Adrenal gland (tissue), 12 donors: Measurements from ENCODE around the gene ANTXR2. TPM values are rescaled to one million over a fixed set of nuclear protein-coding genes. Genes with fewer than 3 reads are reported as not detected.

ENCODE experiments used
- DNase-seq, 7 donors: peaks; one replicate each; pipeline ENCODE4 v3.0.0-alpha.2; 2019 to 2020
- H3K27ac ChIP-seq, 5 donors: fragments of 200-600 bp; sonication (generic) in 4 of 5; 1 replicate in 3 of 5; 2 replicates in 2 of 5; pipeline versions ENCODE4 v1.5.1 to v1.8.0; 2016 to 2020; ENCODE audit warnings: mild to moderate bottlenecking in 1 of 5
- H3K27me3 ChIP-seq: fragments of 200-600 bp; 2 replicates; pipeline ENCODE4 v1.8.0; 2021
- H3K36me3 ChIP-seq, 2 donors: fragments of 200-600 bp; replicated peaks in 1 of 2; 1 replicate in 1 of 2; 2 replicates in 1 of 2; pipeline versions ENCODE4 v1.5.1 to v1.8.0; 2018 to 2022
- H3K4me1 ChIP-seq, 2 donors: fragments of 200-600 bp; replicated peaks in 1 of 2; 1 replicate in 1 of 2; 2 replicates in 1 of 2; pipeline versions ENCODE4 v1.5.1 to v1.8.0; 2018 to 2021
- H3K4me3 ChIP-seq, 4 donors: fragments of 200-600 bp; sonication (generic) in 3 of 4; one replicate each; pipeline ENCODE4 v1.5.1; 2016 to 2018
- H3K9me3 ChIP-seq, 3 donors: fragments of 200-600 bp; sonication (generic) in 1 of 3; replicated peaks in 1 of 3; 1 replicate in 2 of 3; 2 replicates in 1 of 3; pipeline versions ENCODE4 v1.5.1 to v1.8.0; 2016 to 2021
- POLR2A ChIP-seq, 2 donors: fragments of 450-650 bp; IDR thresholded peaks; one replicate each; pipeline ENCODE4 v1.6.1; 2017; ENCODE audit warnings: antibody characterized with exemption in 2 of 2, mild to moderate bottlenecking in 2 of 2, moderate library complexity in 1 of 2
- WGBS, 4 donors: extraction: QIAGEN DNeasy Blood & Tissue Kit in 2 of 4; methylation state at CpG; one replicate each; pipeline versions ENCODE4 v1.1.5 to v1.1.7; 2013 to 2017; 5-methylcytosine and 5-hydroxymethylcytosine counted together
- intact Hi-C, 2 donors: fragments of 100-400 bp; cut with DNase I; formaldehyde crosslinking; loops; one replicate each; pipeline versions ENCODE4 v1.14.1 to v1.15.0; 2022 to 2023
- polyA plus RNA-seq, 3 donors: library from polyadenylated mRNA; stranded (reverse); fragments of 200-250 nt in 2 of 3; fragments of 350-450 nt in 1 of 3; fragmentation: Illumina TruSeq in 1 of 3; extraction: RNeasy Lipid Tissue Mini Kit (QIAGEN cat#74804) in 1 of 3; gene quantifications; one replicate each; pipeline ENCODE4 v1.2.3, GENCODE V29; 2013 to 2014
- total RNA-seq, 9 donors: library from RNA; depleted of rRNA in 4 of 9; stranded (reverse); fragments of >200 nt in 4 of 9; fragments of 120-200 nt in 1 of 9; fragmentation: NEBNext Ultra II Directional in 1 of 9; extraction: Animal tissue kit (Norgen Biotek cat#: 25700) in 1 of 9; gene quantifications; one replicate each; pipeline versions ENCODE4 v1.1.0 to v1.2.4, GENCODE V29; 2013 to 2023
- TF ChIP-seq, protein P1 (sequence below), 6 experiments: fragments of 450-650 bp in 4 of 6; fragments of 200-600 bp in 2 of 6; sonication (generic) in 1 of 6; IDR thresholded peaks; 1 replicate in 5 of 6; 2 replicates in 1 of 6; pipeline versions ENCODE4 v1.5.1 to v1.8.0; 2016 to 2021; ENCODE audit warnings: antibody characterized with exemption in 6 of 6, mild to moderate bottlenecking in 2 of 6, moderate library complexity in 1 of 6
- donor health status: healthy with polysubstance abuse.
- donor health status: Bipolar disorder and iron deficiency.
- donor health status: DM: yes; HTN: yes; CAD: no.
- donor health status: DM: no; HTN: no; CAD: no.
- donor health status: DM: no; HTN: no; CAD: no.
- donor health status: DM: yes; HTN: yes; CAD: no.

Gene ANTXR2
- total and polyA plus RNA-seq, 12 donors: 8.4 to 96.6 (median 57.7) TPM

DNA sequence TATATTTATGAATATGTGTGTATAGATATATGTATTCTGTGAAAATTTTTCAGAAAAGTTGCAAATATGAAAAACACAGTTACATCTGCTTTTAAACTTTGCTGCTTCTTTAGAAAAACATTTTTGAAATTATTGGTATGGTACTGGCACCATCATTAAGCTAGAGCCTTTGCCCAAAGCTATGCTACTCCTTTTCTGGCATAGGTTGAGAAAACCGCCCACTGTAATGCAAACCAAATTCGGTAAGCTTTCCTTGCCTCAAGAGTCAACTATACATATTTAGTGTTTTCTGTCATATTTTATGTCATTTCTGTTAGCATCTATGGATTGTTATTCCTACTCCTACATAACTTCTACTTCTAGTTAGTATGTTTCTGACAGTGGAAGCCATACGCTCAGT is 50.7 kb downstream of the ANTXR2 start:
- Histone ChIP-seq H3K27me3 (no peaks in the 10 kb centered on the region), H3K4me3 (no peak overlapping the region), H3K9me3 (no peaks in the 10 kb centered on the region), H3K4me1 (peaks cover 2 to 3% of the 10 kb centered on the region in 2 donors), H3K27ac (no peak overlapping the region), H3K36me3 (peaks cover 0 to 33% of the 10 kb centered on the region in 2 donors)
- intact Hi-C loops: no loop called here
- DNase-seq: no peak
- no peak for TF ChIP-seq POLR2A (IDR thresholded peaks at IDR 0.05)
- TF ChIP-seq, protein P1, sequence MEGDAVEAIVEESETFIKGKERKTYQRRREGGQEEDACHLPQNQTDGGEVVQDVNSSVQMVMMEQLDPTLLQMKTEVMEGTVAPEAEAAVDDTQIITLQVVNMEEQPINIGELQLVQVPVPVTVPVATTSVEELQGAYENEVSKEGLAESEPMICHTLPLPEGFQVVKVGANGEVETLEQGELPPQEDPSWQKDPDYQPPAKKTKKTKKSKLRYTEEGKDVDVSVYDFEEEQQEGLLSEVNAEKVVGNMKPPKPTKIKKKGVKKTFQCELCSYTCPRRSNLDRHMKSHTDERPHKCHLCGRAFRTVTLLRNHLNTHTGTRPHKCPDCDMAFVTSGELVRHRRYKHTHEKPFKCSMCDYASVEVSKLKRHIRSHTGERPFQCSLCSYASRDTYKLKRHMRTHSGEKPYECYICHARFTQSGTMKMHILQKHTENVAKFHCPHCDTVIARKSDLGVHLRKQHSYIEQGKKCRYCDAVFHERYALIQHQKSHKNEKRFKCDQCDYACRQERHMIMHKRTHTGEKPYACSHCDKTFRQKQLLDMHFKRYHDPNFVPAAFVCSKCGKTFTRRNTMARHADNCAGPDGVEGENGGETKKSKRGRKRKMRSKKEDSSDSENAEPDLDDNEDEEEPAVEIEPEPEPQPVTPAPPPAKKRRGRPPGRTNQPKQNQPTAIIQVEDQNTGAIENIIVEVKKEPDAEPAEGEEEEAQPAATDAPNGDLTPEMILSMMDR (IDR thresholded peaks at IDR 0.05): no peak
- WGBS, 4 donors: 95 to 98% (median 97%) methylated on average over 3 of the region's 3 CpGs

DNA sequence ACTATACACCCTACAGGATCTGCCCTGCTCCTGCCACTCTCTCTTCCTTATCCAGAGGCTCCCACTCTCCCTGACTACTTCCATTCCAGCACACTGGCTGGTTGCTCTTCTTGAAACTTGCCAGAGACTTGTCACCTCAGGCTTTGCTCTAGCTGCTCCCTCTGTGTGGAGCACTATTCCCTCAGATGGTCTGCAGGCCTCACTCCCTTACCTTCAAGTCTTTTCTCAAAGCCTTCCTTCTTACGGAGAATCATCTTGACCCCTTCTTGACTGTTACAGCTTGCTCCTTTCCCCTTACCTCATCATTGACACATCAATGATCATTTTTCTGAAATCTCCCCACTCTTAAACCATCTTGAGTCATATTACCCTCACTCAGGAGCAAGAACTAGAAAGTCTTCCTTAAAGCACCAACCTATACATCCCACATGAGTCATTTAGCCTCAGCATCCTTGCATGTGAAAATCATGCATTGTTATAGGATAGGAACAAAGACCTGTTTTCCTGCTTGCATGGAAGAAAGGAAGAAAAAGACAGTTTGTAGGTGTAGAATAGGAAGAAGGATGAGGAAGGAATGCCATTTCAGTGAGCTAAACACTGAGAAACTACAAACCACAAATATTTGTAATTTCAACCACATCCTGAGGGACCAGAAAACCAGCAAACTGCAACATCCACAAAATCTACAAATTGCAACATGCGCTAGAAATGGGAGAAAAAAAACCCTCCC is 55.7 kb downstream of the ANTXR2 start:
- Histone ChIP-seq H3K36me3 (peaks cover 0 to 21% of the 10 kb centered on the region in 2 donors), H3K4me1 (peaks cover 21 to 36% of the 10 kb centered on the region in 2 donors), H3K9me3 (no peaks in the 10 kb centered on the region), H3K27ac (no peak overlapping the region), H3K27me3 (no peaks in the 10 kb centered on the region), H3K4me3 (no peak overlapping the region)
- no peak for DNase-seq
- TF ChIP-seq, protein P1 (IDR thresholded peaks at IDR 0.05): no peak
- TF ChIP-seq POLR2A (IDR thresholded peaks at IDR 0.05): no peak
- intact Hi-C loops: no loop called here
- WGBS, 4 donors: 79 to 84% (median 80%) methylated on average over 2 of the region's 2 CpGs

DNA sequence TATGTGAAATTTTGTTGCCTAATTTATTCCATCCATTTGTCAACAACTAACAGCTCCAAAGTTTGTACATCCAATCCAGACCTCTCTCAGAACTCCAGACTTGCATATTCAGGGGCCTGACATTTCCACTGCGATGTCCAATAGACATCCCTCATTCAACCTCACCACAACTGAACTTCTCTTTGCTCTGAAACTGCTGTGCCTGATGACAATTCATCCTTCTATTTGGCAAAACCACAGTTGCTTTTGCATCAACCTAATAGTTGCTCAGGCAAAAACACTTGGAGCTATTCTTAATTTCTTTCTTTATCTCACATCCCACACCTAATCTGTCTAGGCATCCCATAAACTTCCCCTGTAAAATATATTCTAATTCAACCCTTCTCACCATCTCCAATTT is 56.5 kb downstream of the ANTXR2 start:
- TF ChIP-seq POLR2A (IDR thresholded peaks at IDR 0.05): no peak
- TF ChIP-seq, protein P1 (IDR thresholded peaks at IDR 0.05): no peak
- WGBS, 4 donors: 86 to 97% (median 91%) methylated on average over 1 of the region's 1 CpG
- H3K9me3 ChIP-seq: no peaks in the 10 kb centered on the region
- H3K27ac ChIP-seq: no peak overlapping the region
- H3K4me3 ChIP-seq: no peak overlapping the region
- peaks cover 21 to 44% of the 10 kb centered on the region in 2 donors for H3K4me1 ChIP-seq
- H3K36me3 ChIP-seq: peaks cover 0 to 21% of the 10 kb centered on the region in 2 donors
- no peaks in the 10 kb centered on the region for H3K27me3 ChIP-seq
- DNase-seq: no peak
- intact Hi-C loops: no loop called here

DNA sequence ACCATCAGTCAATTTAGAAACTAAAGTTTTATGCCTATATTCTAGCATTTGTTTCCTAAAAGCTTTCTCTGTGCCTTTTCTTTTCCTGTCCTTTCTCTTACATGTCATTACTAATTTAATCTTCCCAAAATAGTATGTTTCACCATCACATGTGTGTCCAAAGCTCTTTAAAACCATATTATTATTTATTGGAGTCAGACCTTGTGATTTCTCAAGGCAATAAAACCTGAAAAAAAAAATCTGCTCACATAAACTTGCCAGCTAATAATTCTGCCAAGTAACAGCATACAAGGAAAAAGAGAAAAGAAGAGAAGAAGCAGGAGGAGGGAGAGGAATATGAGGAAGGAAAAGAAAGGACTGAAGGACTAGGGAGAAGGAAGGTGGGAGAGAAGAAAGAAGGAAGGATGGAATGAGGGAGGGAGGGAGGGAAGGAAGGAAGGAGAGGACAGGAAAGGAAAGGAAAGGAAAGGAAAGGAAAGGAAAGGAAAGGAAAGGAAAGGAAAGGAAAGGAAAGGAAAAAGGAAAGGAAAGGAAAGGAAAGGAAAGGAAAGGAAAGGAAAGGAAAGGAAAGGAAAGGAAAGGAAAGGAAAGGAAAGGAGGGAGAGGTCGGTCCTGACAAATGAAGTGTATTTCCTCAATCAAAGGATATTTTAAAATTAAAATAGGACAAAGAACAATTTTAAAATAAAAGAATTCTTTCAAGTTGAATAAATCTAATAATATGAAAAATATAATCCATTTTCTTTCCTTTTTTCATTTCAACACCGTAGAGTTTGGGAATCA is 57.4 kb downstream of the ANTXR2 start:
- H3K4me3 ChIP-seq: no peak overlapping the region
- H3K27ac ChIP-seq: no peak overlapping the region
- 95 to 100% (median 98%) methylated on average over 2 of the region's 2 CpGs for WGBS, 4 donors
- H3K27me3 ChIP-seq: no peaks in the 10 kb centered on the region
- peaks cover 0 to 21% of the 10 kb centered on the region in 2 donors for H3K36me3 ChIP-seq
- TF ChIP-seq, protein P1 (IDR thresholded peaks at IDR 0.05): no peak
- TF ChIP-seq POLR2A (IDR thresholded peaks at IDR 0.05): no peak
- no peaks in the 10 kb centered on the region for H3K9me3 ChIP-seq
- H3K4me1 ChIP-seq: peaks cover 21 to 48% of the 10 kb centered on the region in 2 donors
- intact Hi-C loops: no loop called here
- no peak for DNase-seq
